HT-29 (cell line): ENCODE measurements around the gene ZCCHC2. TPM values are rescaled to one million over a fixed set of nuclear protein-coding genes. Genes with fewer than 3 reads are reported as not detected.

ENCODE experiments used
- DNase-seq: peaks from one replicate; pipeline ENCODE4 v3.0.0-alpha.2; 2015; ENCODE audit warnings: low spot score
- total RNA-seq: library from RNA; depleted of rRNA; stranded (reverse); fragments of >200 nt; shearing (Covaris generic); gene quantifications from 2 replicates; pipeline ENCODE4 v1.2.3, GENCODE V29; 2014; rRNA removed

Gene ZCCHC2
- total RNA-seq: 19.7 and 20.3 TPM in 2 replicates

DNA sequence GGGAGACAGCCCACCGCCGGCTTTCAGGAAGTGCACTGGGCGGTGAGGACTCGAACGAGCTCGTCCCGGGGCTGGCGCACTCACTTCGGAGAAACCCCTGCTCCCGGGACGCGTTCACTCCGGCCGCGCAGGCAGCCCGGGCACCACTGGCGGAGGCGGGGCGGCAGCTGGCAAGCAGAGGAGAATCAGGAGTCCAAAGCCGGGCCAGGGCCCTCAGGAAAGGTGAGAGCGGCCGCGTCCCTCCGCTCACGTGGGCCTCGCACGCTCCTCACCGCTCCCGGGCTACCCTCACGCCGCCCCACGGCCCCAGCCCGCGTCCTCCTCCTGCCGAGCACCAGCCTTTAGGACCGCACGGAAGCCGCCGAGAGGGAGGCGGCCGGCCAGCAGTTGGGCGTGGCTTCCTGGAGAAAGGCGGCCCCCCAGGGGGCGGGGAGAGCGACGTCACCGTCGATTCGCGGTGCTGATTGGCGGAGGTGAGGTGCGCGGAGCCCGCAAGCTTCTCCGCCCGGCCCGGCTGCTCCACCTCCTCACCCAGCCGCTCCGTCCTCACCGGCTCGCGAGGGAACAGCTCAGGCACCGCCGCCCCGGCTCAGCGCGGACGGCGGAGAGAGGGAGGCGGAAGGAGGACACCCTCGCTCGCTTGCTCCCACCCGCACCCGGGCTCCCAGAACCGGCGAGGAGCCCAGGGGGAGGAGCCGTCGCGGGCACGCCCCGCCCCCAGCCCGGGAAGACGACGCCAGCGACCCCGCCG, at the start of gene ZCCHC2:
Gene ZCCHC2 (plus strand): TSS at position 522 of the 751 bp plus-strand sequence. CDS start 400 bp downstream, outside the sequence.
- peak; percentile 93 for DNase-seq

DNA sequence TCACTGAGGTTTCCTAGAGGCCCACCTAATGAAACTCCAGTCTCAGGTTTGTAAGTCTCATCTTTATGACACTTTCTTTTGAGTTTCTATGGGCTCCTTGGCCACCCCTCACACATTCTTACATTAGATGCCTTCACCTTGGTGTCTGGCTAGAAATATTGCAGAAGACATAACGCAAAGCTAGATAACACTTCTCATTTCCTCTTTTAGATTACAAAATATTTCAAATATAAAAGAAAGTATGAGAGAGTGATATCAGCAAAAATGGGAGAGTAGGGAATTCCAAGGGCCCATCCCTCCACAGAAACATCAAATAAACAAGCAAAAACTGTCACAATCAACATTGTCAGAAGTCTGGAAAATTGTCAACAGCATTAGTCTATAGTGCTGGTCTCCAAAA, 43.3 kb upstream of the ZCCHC2 start:
- DNase-seq: no peak

DNA sequence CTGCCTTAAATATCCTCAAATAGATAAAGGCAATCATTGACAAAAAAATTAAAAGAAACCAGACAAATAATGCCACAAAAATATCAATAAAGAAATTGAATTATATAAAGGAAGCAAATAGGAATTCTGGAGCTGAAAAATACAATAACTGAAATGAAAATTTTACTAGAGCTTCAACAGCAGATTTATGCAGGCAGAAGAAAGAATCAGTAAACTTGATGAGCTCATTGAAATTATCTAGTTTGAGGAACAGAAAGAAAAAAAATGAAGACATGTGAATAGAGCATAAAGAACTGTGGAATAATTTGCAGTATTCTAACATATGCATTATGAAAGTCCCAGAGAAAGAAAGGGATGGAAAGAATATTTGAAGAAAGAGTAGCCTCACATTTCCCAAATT, 41.9 kb upstream of the ZCCHC2 start:
- no peak for DNase-seq

DNA sequence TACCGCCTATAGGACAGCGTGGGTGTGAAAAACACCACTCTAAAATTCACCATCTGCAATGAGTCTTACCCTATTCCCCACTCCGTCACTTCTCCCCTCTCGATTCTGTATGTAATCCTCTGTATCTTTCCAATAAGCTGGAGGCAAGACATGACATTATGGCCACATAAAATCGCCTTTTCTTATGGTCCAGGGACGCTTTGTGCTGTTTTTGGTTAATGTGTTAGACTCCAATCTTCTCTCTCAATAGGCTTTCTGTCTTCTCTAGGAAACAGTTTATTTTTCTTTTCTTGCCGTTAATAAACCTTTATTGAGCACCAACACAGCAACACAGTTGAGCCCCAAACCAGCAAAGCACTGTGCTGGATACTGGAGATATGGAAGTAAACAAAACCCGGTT, 37.9 kb upstream of the ZCCHC2 start:
- no peak for DNase-seq

DNA sequence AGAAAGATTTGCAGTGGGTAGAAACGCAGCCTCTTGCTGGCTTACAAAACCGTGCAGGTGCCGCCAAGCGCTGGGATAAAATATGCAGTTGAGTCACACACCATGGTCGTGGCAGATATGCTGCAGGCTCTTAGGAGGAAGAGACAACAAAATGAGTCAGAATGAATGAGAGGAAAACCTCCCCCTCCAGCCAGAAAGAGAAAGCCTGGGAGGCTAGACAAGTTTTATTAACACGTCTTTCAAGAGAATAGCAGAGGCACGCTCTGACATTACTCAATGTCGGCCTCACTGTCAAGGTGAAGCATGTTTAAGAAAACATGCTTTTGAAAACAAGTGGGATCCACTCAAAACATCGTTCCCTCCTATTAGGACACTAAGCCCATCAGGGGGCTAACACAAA, 37.1 kb upstream of the ZCCHC2 start:
- peak; percentile 61 for DNase-seq

DNA sequence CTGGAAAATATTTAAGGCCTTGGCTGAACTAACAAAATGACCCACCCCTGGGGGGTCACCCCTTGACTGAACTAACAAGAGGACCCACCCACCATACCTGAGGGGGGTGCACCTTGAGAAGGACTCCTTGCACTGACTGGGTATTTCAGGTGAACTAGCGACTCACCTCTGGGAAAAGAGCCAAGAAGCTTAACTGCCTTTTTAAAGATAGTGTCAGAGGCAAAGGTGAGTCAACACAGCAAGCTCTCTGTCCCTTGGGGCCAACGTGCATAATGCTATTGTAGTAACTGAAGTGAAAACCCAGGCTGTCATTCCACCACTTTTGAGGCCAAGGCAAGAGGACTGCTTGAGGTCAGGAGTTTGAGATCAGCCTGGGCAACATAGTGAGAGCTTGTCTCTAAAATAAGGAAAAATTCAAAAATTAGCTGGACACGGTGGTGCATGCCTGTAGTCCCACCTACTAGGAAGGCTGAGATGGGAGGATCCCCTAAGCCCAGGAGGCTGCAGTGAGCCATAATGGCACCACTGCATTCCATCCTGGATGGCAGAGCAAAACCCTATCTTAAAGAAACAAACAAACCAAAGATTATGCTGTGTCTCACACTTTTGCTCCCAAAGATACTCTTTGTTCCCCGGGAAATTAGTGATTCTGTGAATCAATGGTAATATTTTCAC, 36.4 kb upstream of the ZCCHC2 start:
- DNase-seq: peak; percentile 84

DNA sequence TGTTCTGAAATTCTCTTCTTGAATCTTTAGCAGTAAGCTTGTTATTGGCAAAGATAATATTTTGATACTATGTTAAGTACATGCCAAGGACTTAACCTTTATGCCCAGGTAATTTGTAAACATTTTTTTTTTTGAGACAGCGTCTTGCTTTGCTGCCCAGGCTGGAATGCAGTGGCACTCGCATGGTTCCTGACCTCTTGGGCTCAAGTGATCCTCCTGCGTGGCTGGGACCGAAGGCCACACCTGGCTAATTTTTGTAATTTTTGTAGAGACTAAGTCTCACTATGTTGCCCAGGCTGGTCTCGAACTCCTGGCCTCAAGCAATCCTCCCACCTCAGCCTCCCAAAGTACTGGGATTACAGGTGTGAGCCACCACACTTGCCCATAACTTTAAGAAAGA, 35.7 kb upstream of the ZCCHC2 start:
- no peak for DNase-seq

DNA sequence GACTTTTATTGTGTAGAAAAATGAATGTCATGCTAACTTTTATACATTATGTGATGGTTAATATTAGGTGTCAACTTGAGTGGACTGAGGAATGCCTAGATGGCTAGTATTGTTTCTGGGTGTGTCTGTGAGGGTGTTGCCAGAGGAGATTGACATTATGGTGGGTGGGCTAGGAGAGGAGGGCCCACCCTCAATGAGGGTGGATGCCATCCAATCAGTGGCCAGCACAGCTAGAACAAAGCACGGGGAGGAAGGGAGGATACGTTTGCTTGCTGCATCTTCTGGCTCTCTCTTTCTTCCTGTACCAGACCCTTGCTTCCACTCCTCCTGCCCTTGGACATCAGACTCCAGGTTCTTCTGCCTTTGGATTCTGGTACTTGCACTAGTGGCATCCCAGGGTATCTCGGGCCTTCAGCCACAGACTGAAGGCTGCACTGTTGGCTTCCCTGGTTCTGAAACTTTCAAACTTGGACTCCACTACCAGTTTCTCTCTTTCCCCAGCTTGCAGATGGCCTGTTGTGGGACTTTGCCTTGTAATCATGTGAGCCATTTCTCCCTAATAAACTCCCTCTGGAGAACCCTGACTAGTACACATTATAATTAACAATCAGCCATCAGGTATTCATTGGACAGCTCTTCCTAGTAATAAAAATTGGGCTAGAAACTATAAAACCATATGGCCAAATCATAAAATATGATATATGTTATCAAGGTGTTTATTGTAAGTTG, 31.7 kb upstream of the ZCCHC2 start:
- no peak for DNase-seq

DNA sequence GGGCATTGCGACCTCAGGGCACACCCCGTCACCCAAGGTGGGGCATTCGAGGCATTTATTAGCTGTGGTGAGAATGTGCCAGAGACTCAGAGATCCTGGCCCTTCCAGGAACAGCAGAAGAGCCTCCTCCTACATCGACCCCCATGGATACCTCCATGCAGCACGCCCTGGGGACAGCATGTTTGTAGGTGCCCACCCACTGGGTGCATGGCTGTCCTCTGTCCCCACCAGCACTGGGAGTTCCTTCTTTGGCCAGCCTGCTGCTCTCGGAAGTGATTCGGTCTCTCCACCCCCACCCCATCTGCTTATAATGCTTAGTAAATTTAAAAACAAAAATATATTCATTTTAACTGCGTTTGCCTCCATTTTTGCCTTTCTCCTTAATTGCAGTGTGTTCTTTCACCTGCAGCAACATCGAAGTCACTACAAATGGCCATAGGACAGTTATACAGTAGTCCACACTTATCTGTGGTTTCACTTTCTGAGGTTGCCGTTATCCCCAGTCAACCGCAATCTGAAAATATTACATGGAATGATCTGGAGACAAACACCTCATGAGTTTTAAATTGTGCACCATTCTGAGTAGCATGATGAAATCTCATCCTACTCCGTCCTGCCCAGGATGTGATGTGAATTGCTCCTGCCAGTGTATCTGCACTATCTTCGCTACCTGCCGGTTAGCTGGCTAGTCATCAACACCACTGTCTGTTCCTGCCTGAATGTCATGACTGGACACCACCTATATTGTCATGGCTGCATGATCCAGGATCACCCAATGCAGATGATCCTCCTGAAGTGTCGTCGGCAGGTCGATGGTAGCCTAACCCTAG, 29.6 kb upstream of the ZCCHC2 start:
- DNase-seq: no peak

DNA sequence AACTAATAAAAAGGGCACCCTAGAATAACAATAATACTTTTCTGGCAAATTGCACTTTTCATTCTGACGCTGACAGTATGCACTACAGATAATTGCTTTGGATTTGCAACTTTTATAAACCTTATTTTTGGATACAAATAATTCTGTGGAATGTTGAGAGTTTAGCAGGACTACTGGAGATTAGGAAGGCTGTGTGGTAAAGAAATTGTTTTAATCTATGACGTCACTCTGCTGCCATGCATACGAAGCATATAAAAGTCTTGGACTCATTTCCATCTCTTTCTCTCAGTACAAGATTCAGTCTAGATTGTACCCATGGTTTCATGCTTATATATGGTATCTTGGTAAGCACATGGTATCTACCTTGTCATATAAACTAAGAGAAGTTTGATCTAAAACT, 28.1 kb upstream of the ZCCHC2 start:
- DNase-seq: no peak

DNA sequence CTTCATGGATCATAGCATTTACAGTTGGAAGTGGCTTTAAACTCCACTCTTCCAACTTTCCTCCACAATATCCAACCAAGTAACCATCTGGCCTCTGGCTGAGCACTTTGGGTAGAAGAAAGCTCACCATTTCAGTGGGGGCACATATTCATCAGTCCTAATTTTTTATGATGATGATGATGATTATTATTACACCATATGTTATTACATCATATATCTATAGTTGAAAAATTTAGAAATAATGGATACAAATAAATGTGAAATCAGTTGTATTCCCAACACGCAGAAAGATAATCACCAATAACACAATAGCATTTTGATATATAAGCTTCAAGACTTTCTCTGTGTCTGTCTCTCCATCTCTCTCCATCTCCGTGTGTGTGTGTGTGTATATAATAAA, 26.6 kb upstream of the ZCCHC2 start:
- DNase-seq: no peak

DNA sequence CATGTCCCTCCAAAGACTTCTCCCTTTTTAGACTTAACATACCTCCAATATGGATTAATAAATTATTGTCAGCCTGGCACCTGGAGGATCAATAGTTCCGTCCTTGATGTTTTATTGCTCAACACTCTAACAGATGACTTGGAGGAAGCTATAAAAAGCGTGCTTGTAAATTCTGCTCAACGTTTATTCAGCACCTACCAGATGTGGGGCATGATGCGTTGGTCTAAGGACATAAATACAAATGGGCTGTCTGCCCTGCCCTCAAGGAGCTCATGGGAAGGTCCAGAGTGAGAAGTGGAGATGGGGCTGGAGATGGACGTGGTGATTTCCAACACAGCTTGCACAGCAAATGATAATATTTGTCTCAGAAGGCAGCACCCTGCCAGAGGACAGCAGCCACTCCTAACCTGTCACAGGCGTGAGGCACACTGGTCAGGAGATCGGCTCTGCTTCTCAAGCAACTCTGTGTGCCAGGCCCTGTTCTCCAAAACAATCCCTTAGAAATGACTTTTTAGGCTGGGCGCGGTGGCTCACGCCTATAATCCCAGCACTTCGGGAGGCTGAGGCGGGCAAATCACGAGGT, 25.5 kb upstream of the ZCCHC2 start:
- no peak for DNase-seq

DNA sequence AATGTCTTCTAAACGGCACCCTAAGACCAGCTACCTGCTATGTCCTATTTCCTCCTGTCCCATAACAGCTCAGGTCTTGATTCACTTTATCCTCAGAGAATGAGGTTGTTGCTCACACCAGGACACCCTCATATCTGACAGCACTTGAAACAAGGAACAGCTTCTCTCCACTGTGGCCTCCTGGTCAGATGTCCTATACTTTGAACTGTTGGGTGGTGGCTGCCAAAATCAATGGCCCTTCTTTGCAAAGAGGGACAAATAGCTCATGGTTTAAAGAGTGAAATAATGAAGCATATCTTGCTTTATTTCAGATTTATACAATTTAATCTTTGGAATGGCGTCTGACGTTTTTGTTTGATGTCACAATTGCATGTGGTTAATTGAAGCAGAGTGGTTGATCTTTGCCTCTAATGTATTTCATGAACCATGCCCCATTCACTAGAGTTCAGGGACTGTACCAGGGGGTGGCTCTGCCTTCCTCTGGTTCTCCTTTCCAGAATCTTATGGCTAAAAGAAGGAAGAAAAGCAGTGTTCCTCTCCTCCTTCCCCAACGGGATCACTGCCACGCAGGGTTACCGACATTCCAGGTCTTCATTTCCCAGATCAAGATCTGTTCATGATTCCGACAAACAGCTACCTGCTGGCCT, 24.1 kb upstream of the ZCCHC2 start:
- DNase-seq: no peak

DNA sequence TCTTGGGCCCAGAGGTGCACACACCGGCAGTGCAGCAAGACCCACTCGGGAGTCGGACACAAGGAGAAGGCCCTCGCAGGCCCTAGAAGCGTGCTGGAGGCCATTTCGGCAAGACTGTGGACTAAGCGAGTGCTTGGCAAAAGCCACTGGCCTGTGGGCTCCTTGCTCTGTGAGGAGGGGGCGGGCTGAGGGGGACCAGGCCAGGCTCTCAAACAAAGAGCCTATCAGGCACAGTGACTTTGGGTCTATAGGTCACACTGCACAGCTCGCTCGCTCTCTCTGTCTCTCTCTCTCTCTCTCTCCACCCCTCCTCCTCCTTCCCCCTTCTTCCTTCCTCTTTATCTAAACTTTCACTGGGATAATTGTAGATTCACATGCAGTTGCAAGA, 23.6 kb upstream of the ZCCHC2 start:
- DNase-seq: no peak

DNA sequence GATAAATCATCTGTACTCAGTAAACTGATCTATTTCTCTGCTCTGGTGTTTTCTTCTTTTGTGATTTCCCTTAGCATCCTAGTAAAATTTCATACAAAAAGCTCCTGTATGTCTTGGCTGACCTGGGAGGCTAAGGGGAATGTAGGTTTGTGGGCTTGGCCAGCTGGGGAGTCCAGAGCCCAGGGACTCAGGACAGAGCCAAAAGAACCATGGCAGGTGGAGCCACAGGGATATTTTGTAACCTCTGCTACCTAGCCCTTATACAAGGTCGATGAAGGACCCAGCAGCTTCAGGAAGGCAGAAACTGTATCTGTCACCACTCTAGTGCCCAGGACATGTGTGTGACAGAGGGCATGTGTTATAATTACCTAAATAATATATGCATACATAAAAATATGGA, 22.7 kb upstream of the ZCCHC2 start:
- no peak for DNase-seq

DNA sequence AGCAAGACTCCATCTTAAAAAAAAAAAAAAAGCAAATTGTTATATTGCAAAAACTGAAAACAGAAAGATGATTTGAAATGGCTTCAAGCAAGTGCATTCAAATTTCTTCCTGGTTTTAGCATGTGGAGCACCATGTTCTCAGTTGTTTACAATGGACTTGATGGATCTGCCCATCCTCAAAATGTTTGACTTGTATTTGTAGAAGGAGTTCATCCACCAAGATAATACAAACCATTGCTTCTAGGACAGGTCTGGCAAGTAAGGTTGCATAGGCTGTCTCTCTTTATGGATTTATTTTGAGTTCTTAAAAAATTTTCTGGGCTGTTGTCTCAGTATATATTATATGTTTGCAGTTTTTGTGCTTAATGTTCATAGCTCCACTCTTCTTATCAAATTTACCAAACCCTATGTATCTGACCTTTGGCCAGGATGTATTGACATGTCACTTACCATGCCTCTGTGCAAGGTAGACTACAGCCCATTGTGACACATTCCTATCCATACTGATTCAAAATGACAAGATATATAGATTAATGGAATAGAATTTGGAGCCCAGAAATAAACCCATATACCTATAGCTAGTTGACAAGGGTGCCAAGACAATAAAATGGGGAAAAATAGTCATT, 21.7 kb upstream of the ZCCHC2 start:
- no peak for DNase-seq

DNA sequence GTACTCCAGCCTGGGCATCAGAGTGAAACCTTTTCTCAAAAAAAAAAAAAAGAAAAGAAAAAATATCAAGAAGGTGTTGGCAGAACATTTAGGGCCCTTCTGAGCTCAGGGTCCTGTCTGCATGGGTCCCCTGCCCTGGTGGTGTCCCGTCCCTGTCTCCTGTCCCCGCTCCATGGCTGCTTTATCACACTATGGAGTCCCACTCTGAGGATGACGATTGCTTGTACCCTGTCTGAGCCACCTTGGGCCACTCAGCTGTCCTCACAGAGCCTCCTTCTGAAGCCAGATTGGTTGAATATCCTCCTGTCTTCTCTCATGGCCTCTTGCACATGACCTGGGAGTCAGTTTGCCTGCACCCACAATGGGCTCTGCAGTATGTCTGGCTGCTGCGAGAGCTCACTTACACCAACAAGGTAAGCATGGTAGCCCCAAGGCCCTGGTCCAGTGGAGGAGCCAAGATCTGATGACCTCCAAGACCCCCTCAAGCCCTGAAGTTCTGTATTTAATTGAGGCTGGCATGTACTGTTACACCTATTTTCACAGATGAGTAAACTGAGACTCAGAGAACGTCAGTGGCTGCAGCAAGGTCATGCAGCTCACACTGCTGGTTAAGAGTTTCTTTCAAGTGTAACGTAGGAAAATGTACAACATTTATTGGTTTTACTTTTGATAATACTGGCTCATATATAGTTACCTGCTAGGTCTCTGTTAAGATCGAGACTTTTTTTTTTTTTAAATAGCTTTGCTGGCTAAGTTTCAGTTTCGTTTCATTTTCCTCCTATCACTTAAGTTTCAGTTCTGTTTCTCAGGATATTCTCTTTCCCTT, 16.9 kb upstream of the ZCCHC2 start:
- no peak for DNase-seq

DNA sequence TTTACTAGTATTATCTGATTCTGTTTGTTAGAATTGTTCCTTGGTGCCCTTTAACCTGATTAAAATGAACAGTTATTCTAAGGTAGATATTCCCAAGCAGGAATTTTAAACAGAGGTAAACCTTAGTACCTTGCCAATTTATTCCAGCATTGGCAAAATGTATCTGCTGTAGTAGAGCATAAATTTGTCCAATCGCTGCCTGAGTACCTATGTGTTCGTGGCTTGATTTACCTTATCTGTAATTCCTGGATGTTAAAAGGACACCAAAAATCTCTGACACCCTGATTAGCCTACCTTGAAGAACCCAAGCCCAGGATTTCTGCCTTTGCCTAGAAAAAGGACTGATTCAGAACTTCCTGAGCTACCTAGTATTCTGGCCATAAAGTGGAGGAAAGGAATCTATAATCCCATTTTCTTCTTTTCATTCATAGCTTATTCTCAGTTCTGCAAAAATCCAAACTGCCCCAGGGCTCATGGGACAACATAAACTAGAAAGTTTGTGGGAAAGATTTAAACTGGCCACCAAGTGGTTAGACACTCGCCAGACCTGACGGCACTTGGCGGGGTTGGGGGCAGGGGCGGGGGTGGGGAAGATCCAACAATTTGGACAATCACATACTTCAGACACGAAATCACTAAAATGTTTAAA, 16.2 kb upstream of the ZCCHC2 start:
- DNase-seq: peak; percentile 8

DNA sequence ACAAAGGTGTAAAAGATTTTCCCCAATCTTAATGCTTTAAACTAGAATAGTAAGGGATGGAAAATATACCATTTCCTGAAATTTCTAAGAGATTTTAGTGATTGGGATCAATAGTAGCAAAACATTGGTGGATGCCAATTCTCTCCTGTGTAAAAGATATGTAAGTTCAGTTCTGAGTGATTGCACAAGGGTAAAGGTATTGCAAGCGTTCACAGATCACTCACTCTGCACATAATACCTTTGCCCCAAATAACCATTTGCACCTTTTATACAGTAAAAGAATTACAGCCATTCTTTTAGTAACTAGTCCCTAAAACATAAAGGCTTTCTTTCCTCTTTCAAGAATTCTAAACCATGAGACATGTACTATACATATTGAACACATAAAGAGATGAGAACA, 13.0 kb upstream of the ZCCHC2 start:
- no peak for DNase-seq
